Gastrocnemius medialis (tissue), 4 donors: ENCODE results near the gene TGFBR1.

Source experiments
- CTCF ChIP-seq, 5 experiments: fragments of 450-650 bp in 3 of 5; fragments of 200-600 bp in 2 of 5; sonication (generic) in 2 of 5; IDR thresholded peaks in 4 of 5; conservative IDR thresholded peaks in 1 of 5; 1 replicate in 4 of 5; 2 replicates in 1 of 5; pipeline ENCODE4 v1.5.1; 2016 to 2019; ENCODE audit warnings: antibody characterized with exemption in 5 of 5, mild to moderate bottlenecking in 3 of 5, moderate library complexity in 3 of 5
- POLR2A ChIP-seq, 2 donors: fragments of 450-650 bp; IDR thresholded peaks; one replicate each; pipeline ENCODE4 v1.6.1; 2017; ENCODE audit warnings: antibody characterized with exemption in 2 of 2, mild to moderate bottlenecking in 2 of 2, moderate library complexity in 2 of 2

GRCh38 chr9:99137891-99138290 lies 33.0 kb downstream of the TGFBR1 start:
- TF ChIP-seq CTCF (IDR thresholded peaks at IDR 0.05 in 4 of 5, conservative IDR thresholded peaks at IDR 0.05 in 1 of 5) (no peak), POLR2A (IDR thresholded peaks at IDR 0.05) (no peak)
